Memory B cell (primary cell): ENCODE data around the gene CDKN2C.

ENCODE experiments used
- ATAC-seq: fragments of 150-1000 bp; cut with Tn5 transposase; 2 replicates; pipeline ENCODE4 v1.10.0; 2021; ENCODE audit warnings: low read depth, mild to moderate bottlenecking, moderate library complexity
- DNase-seq, 2 donors: peaks; one replicate each; pipeline ENCODE4 v3.0.0; 2022; ENCODE audit warnings: low spot score in 2 of 2
- H3K27ac Mint-ChIP-seq: one replicate; pipeline ENCODE4 v1.8.0; 2022; ENCODE audit warnings: mild to moderate bottlenecking, moderate library complexity, mixed read lengths
- H3K27me3 Mint-ChIP-seq: one replicate; pipeline ENCODE4 v1.8.0; 2022; ENCODE audit warnings: mixed read lengths
- H3K36me3 Mint-ChIP-seq: one replicate; pipeline ENCODE4 v1.8.0; 2022; ENCODE audit warnings: mild to moderate bottlenecking, mixed read lengths
- H3K4me1 Mint-ChIP-seq: one replicate; pipeline ENCODE4 v1.8.0; 2022; ENCODE audit warnings: mixed read lengths
- H3K4me3 Mint-ChIP-seq: one replicate; pipeline ENCODE4 v1.8.0; 2022; ENCODE audit warnings: mild to moderate bottlenecking, moderate library complexity, mixed read lengths
- H3K9me3 Mint-ChIP-seq: one replicate; pipeline ENCODE4 v1.8.0; 2022; ENCODE audit warnings: mixed read lengths

The CDKN2C gene

GRCh38 chr1:50970931-50971582, 1.0 kb downstream of the CDKN2C start:
- Mint-ChIP-seq H3K9me3 (no peaks in the 10 kb centered on the region), H3K27ac (no peak overlapping the region), H3K36me3 (no peaks in the 10 kb centered on the region), H3K27me3 (peaks cover 14% of the 10 kb centered on the region), H3K4me3 (no peak overlapping the region), H3K4me1 (peaks cover 15% of the 10 kb centered on the region)
- DNase-seq (no peak), ATAC-seq (no peak)

GRCh38 chr1:50971748-50972305, 1.8 kb downstream of the CDKN2C start:
- H3K36me3 Mint-ChIP-seq, result no peaks in the 10 kb centered on the region

GRCh38 chr1:50972766-50973165, 2.7 kb downstream of the CDKN2C start:
- ATAC-seq (no peak), DNase-seq (no peak)
- peaks cover 18% of the 10 kb centered on the region for H3K4me1 Mint-ChIP-seq
- H3K27me3 Mint-ChIP-seq, result peaks cover 23% of the 10 kb centered on the region
- no peak overlapping the region for H3K27ac Mint-ChIP-seq
- no peak overlapping the region for H3K4me3 Mint-ChIP-seq
- H3K9me3 Mint-ChIP-seq, result no peaks in the 10 kb centered on the region
- no peaks in the 10 kb centered on the region for H3K36me3 Mint-ChIP-seq

More at GRCh38 chr1:50971748-50972305, 1.8 kb downstream of the CDKN2C start:
- no peak for ATAC-seq
- H3K4me3 Mint-ChIP-seq, result no peak overlapping the region
- peaks cover 21% of the 10 kb centered on the region for H3K27me3 Mint-ChIP-seq
- no peaks in the 10 kb centered on the region for H3K9me3 Mint-ChIP-seq
- DNase-seq, result no peak
- H3K4me1 Mint-ChIP-seq, result peaks cover 21% of the 10 kb centered on the region
- H3K27ac Mint-ChIP-seq, result no peak overlapping the region

- ATAC-seq, result no peak
- Mint-ChIP-seq H3K4me3 (no peak overlapping the region), H3K4me1 (peaks cover 18% of the 10 kb centered on the region)
Observed at GRCh38 chr1:50973255-50973654, 3.2 kb downstream of the CDKN2C start.

GRCh38 chr1:50973875-50974617, 4.0 kb downstream of the CDKN2C start:
- Mint-ChIP-seq H3K9me3 (no peaks in the 10 kb centered on the region), H3K36me3 (no peaks in the 10 kb centered on the region), H3K27me3 (peaks cover 28% of the 10 kb centered on the region), H3K4me1 (peaks cover 15% of the 10 kb centered on the region), H3K27ac (no peak overlapping the region), H3K4me3 (no peak overlapping the region)
- no peak for ATAC-seq
- no peak for DNase-seq

More at GRCh38 chr1:50973255-50973654, 3.2 kb downstream of the CDKN2C start:
- Mint-ChIP-seq H3K36me3 (no peaks in the 10 kb centered on the region), H3K27ac (no peak overlapping the region), H3K9me3 (no peaks in the 10 kb centered on the region), H3K27me3 (peaks cover 23% of the 10 kb centered on the region)
- no peak for DNase-seq

- H3K27ac Mint-ChIP-seq, result no peak overlapping the region
- peaks cover 15% of the 10 kb centered on the region for H3K4me1 Mint-ChIP-seq
- peaks cover 28% of the 10 kb centered on the region for H3K27me3 Mint-ChIP-seq
- no peak for DNase-seq
- ATAC-seq, result no peak
- H3K36me3 Mint-ChIP-seq, result no peaks in the 10 kb centered on the region
- no peaks in the 10 kb centered on the region for H3K9me3 Mint-ChIP-seq
- no peak overlapping the region for H3K4me3 Mint-ChIP-seq
Observed at GRCh38 chr1:50974618-50974935, 4.5 kb downstream of the CDKN2C start.

GRCh38 chr1:50975436-50975835, 5.4 kb downstream of the CDKN2C start:
- H3K27me3 Mint-ChIP-seq, result peaks cover 23% of the 10 kb centered on the region
- H3K4me3 Mint-ChIP-seq, result no peak overlapping the region

GRCh38 chr1:50976111-50976889, 6.3 kb downstream of the CDKN2C start:
- Mint-ChIP-seq H3K27ac (no peak overlapping the region), H3K4me3 (peak overlapping the region; percentile 73), H3K9me3 (no peaks in the 10 kb centered on the region), H3K4me1 (peaks cover 7% of the 10 kb centered on the region), H3K27me3 (peaks cover 22% of the 10 kb centered on the region), H3K36me3 (no peaks in the 10 kb centered on the region)
- ATAC-seq, result no peak
- DNase-seq, result no peak

More at GRCh38 chr1:50975436-50975835, 5.4 kb downstream of the CDKN2C start:
- no peak for DNase-seq
- peaks cover 7% of the 10 kb centered on the region for H3K4me1 Mint-ChIP-seq
- no peak for ATAC-seq
- H3K9me3 Mint-ChIP-seq, result no peaks in the 10 kb centered on the region
- H3K36me3 Mint-ChIP-seq, result no peaks in the 10 kb centered on the region
- H3K27ac Mint-ChIP-seq, result no peak overlapping the region

GRCh38 chr1:50976890-50977574, 7.0 kb downstream of the CDKN2C start:
- DNase-seq (peak; percentile 40 to 46), ATAC-seq (peak; percentile 86)
- Mint-ChIP-seq H3K4me1 (peaks cover 7% of the 10 kb centered on the region), H3K9me3 (no peaks in the 10 kb centered on the region), H3K4me3 (peak overlapping the region; percentile 73), H3K27me3 (peaks cover 22% of the 10 kb centered on the region), H3K36me3 (no peaks in the 10 kb centered on the region), H3K27ac (no peak overlapping the region)

GRCh38 chr1:50977575-50978143, 7.6 kb downstream of the CDKN2C start:
- DNase-seq (peak in 1 of 2 donors; percentile 45), ATAC-seq (peak; percentile 28)
- no peaks in the 10 kb centered on the region for H3K9me3 Mint-ChIP-seq
- H3K27me3 Mint-ChIP-seq, result peaks cover 22% of the 10 kb centered on the region
- peak overlapping the region; percentile 73 for H3K4me3 Mint-ChIP-seq
- H3K4me1 Mint-ChIP-seq, result peaks cover 7% of the 10 kb centered on the region
- no peaks in the 10 kb centered on the region for H3K36me3 Mint-ChIP-seq
- no peak overlapping the region for H3K27ac Mint-ChIP-seq

GRCh38 chr1:50978144-50978851, 8.3 kb downstream of the CDKN2C start:
- Mint-ChIP-seq H3K4me3 (peak overlapping the region; percentile 67), H3K9me3 (no peaks in the 10 kb centered on the region), H3K27me3 (peaks cover 22% of the 10 kb centered on the region), H3K27ac (no peak overlapping the region), H3K4me1 (peaks cover 7% of the 10 kb centered on the region), H3K36me3 (no peaks in the 10 kb centered on the region)
- peak; percentile 26 for ATAC-seq
- DNase-seq, result peak in 1 of 2 donors; percentile 42

GRCh38 chr1:50978852-50979781, 9.1 kb downstream of the CDKN2C start:
- H3K4me3 Mint-ChIP-seq, result peak overlapping the region; percentile 67
- no peak overlapping the region for H3K27ac Mint-ChIP-seq
- no peaks in the 10 kb centered on the region for H3K9me3 Mint-ChIP-seq
- H3K27me3 Mint-ChIP-seq, result peaks cover 18% of the 10 kb centered on the region
- DNase-seq (no peak), ATAC-seq (no peak)
- no peaks in the 10 kb centered on the region for H3K36me3 Mint-ChIP-seq
- H3K4me1 Mint-ChIP-seq, result peaks cover 7% of the 10 kb centered on the region
